Lower leg skin (tissue), 3 donors: Measurements from ENCODE around the gene RRP36.

Experiments used
- CTCF ChIP-seq, 3 donors: fragments of 450-650 bp; IDR thresholded peaks; one replicate each; pipeline ENCODE4 v1.5.1; 2016; ENCODE audit warnings: antibody characterized with exemption in 3 of 3, mild to moderate bottlenecking in 3 of 3, moderate library complexity in 2 of 3
- POLR2A ChIP-seq, 2 donors: fragments of 450-650 bp; IDR thresholded peaks; one replicate each; pipeline ENCODE4 v1.6.1; 2016 to 2017; ENCODE audit warnings: antibody characterized with exemption in 2 of 2, mild to moderate bottlenecking in 1 of 2, moderate library complexity in 1 of 2

- TF ChIP-seq POLR2A (IDR thresholded peaks at IDR 0.05) (no peak), CTCF (IDR thresholded peaks at IDR 0.05) (no peak)
Measured at GRCh38 chr6:43021270-43022047, at the start of gene RRP36.
